ENCODE data around the gene NECTIN1.

Gene NECTIN1

GRCh38 chr11:119728651-119729580, at the start of gene NECTIN1:
TSS of gene NECTIN1 (minus strand) at chr11:119729200. CDS start at chr11:119728553, 647 bp downstream.
- TF ChIP-seq ZNF565 (CRISPR knock-in tag; conservative IDR thresholded peaks at IDR 0.05; ENCODE audit: low read depth) (no peak), TOX (CRISPR knock-in tag; IDR thresholded peaks at IDR 0.05; ENCODE audit: borderline replicate concordance) (no peak), SNAI2 (CRISPR knock-in tag; IDR thresholded peaks at IDR 0.05) (no peak), OSR1 (CRISPR knock-in tag; IDR thresholded peaks at IDR 0.05) (no peak), ZFP30 (CRISPR knock-in tag; IDR thresholded peaks at IDR 0.05) (no peak), RARB (CRISPR knock-in tag; IDR thresholded peaks at IDR 0.05) (no peak)
- peak; percentile 89 for ATAC-seq

GRCh38 chr11:119778391-119779194, 49.6 kb upstream of the NECTIN1 start:
- no peak; the same call in 2 of the 3 replicates for ATAC-seq
- TF ChIP-seq OSR1 (CRISPR knock-in tag; IDR thresholded peaks at IDR 0.05) (no peak), SNAI2 (CRISPR knock-in tag; IDR thresholded peaks at IDR 0.05) (no peak), PPARA (CRISPR knock-in tag; IDR thresholded peaks at IDR 0.05; ENCODE audit: borderline replicate concordance) (no peak), ZNF8 (CRISPR knock-in tag; IDR thresholded peaks at IDR 0.05) (no peak), ZNF565 (CRISPR knock-in tag; conservative IDR thresholded peaks at IDR 0.05; ENCODE audit: low read depth) (no peak), GLIS3 (CRISPR knock-in tag; IDR thresholded peaks at IDR 0.05) (no peak), ESRRG (CRISPR knock-in tag; IDR thresholded peaks at IDR 0.05) (no peak), ZNF70 (CRISPR knock-in tag; IDR thresholded peaks at IDR 0.05) (no peak), ZFP30 (CRISPR knock-in tag; IDR thresholded peaks at IDR 0.05) (no peak), ARNTL (CRISPR knock-in tag; IDR thresholded peaks at IDR 0.05; ENCODE audit: borderline replicate concordance, low read depth) (no peak), TSHZ2 (CRISPR knock-in tag; IDR thresholded peaks at IDR 0.05) (no peak), CSDC2 (CRISPR knock-in tag; IDR thresholded peaks at IDR 0.05) (no peak)

GRCh38 chr11:119777940-119778339, 48.9 kb upstream of the NECTIN1 start:
- TF ChIP-seq ZNF8 (CRISPR knock-in tag; IDR thresholded peaks at IDR 0.05) (no peak), BACH2 (CRISPR knock-in tag; IDR thresholded peaks at IDR 0.05; ENCODE audit: borderline replicate concordance) (no peak), OSR1 (CRISPR knock-in tag; IDR thresholded peaks at IDR 0.05) (no peak), ZNF70 (CRISPR knock-in tag; IDR thresholded peaks at IDR 0.05) (no peak), ZNF565 (CRISPR knock-in tag; conservative IDR thresholded peaks at IDR 0.05; ENCODE audit: low read depth) (no peak), GLIS3 (CRISPR knock-in tag; IDR thresholded peaks at IDR 0.05) (no peak), CSRNP3 (CRISPR knock-in tag; IDR thresholded peaks at IDR 0.05) (no peak)
- no peak for ATAC-seq

GRCh38 chr11:119776651-119777050, 47.7 kb upstream of the NECTIN1 start:
- no peak for ATAC-seq
- TF ChIP-seq SNAI2 (CRISPR knock-in tag; IDR thresholded peaks at IDR 0.05) (no peak), POU6F1 (CRISPR knock-in tag; IDR thresholded peaks at IDR 0.05; ENCODE audit: borderline replicate concordance, low read depth) (no peak), BACH2 (CRISPR knock-in tag; IDR thresholded peaks at IDR 0.05; ENCODE audit: borderline replicate concordance) (no peak), TOX (CRISPR knock-in tag; IDR thresholded peaks at IDR 0.05; ENCODE audit: borderline replicate concordance) (no peak), CSDC2 (CRISPR knock-in tag; IDR thresholded peaks at IDR 0.05) (no peak), ZFP3 (CRISPR knock-in tag; IDR thresholded peaks at IDR 0.05) (no peak), PATZ1 (CRISPR knock-in tag; IDR thresholded peaks at IDR 0.05; ENCODE audit: borderline replicate concordance) (no peak), ZNF8 (CRISPR knock-in tag; IDR thresholded peaks at IDR 0.05) (no peak), CSRNP3 (CRISPR knock-in tag; IDR thresholded peaks at IDR 0.05) (no peak), ARNTL (CRISPR knock-in tag; IDR thresholded peaks at IDR 0.05; ENCODE audit: borderline replicate concordance, low read depth) (no peak), TCF4 (CRISPR knock-in tag; IDR thresholded peaks at IDR 0.05; ENCODE audit: borderline replicate concordance) (no peak)

Data from SK-N-SH treated with all-trans-retinoic acid at 6 μM for 48 hours (cell line).